CD14-positive monocyte (primary cell): Measurements from ENCODE around the gene KLHL40. TPM values are rescaled to one million over a fixed set of nuclear protein-coding genes. Genes with fewer than 3 reads are reported as not detected.

Source experiments
- DNase-seq, 3 donors: peaks; one replicate each; pipeline ENCODE4 v3.0.0-alpha.2; 2011 to 2022
- H2AFZ ChIP-seq: 2 replicates; pipeline ENCODE4 v1.6.0; 2012; ENCODE audit warnings: mild to moderate bottlenecking, low read depth, low read length, inconsistent platforms; ENCODE audit not compliant: insufficient read depth, poor library complexity, severe bottlenecking
- H3K27ac ChIP-seq, 2 donors: 1 replicate in 1 of 2; 2 replicates in 1 of 2; pipeline ENCODE4 v1.5.1; 2012 to 2013; ENCODE audit warnings: low read length in 2 of 2, control low read depth in 1 of 2, inconsistent platforms in 1 of 2, low read depth in 1 of 2, mild to moderate bottlenecking in 1 of 2
- H3K27me3 ChIP-seq, 2 donors: one replicate each; pipeline versions ENCODE4 v1.6.0 to v1.6.1; 2011 to 2013; ENCODE audit warnings: low read length in 2 of 2; ENCODE audit not compliant: control insufficient read depth in 2 of 2, insufficient read depth in 2 of 2
- H3K36me3 ChIP-seq, 2 donors: replicated peaks in 1 of 2; 1 replicate in 1 of 2; 2 replicates in 1 of 2; pipeline versions ENCODE4 v1.5.1 to v1.6.1; 2012 to 2013; ENCODE audit warnings: low read length in 2 of 2, control low read depth in 1 of 2, inconsistent platforms in 1 of 2, mild to moderate bottlenecking in 1 of 2; ENCODE audit not compliant: insufficient read depth in 2 of 2, control insufficient read depth in 1 of 2
- H3K4me1 ChIP-seq, 2 donors: 1 replicate in 1 of 2; 2 replicates in 1 of 2; pipeline versions ENCODE4 v1.5.1 to v1.6.1; 2012 to 2013; ENCODE audit warnings: low read length in 2 of 2, control low read depth in 1 of 2, inconsistent platforms in 1 of 2, mild to moderate bottlenecking in 1 of 2, moderate library complexity in 1 of 2; ENCODE audit not compliant: insufficient read depth in 2 of 2, control insufficient read depth in 1 of 2
- H3K4me2 ChIP-seq: replicated peaks from 2 replicates; pipeline ENCODE3; 2012; ENCODE audit warnings: low read length, moderate library complexity, mild to moderate bottlenecking; ENCODE audit not compliant: poor library complexity, severe bottlenecking; ENCODE audit errors: extremely low read depth
- H3K4me3 ChIP-seq, 3 experiments: fragments of 200-600 bp in 1 of 3; sonication (generic) in 1 of 3; replicated peaks in 1 of 3; 1 replicate in 2 of 3; 2 replicates in 1 of 3; pipeline ENCODE4 v1.5.1; 2011 to 2013; ENCODE audit warnings: low read length in 3 of 3, mild to moderate bottlenecking in 3 of 3, control low read depth in 2 of 3, low read depth in 2 of 3, inconsistent platforms in 1 of 3, moderate library complexity in 1 of 3
- H3K79me2 ChIP-seq: 2 replicates; pipeline ENCODE4 v1.6.0; 2012; ENCODE audit warnings: mild to moderate bottlenecking, control low read depth, inconsistent platforms, low read length, moderate library complexity; ENCODE audit not compliant: insufficient read depth
- H3K9ac ChIP-seq: 2 replicates; pipeline ENCODE4 v1.6.0; 2017; ENCODE audit warnings: low read length, mild to moderate bottlenecking; ENCODE audit not compliant: insufficient read depth, poor library complexity, severe bottlenecking
- H3K9me3 ChIP-seq, 2 donors: replicated peaks in 1 of 2; 1 replicate in 1 of 2; 2 replicates in 1 of 2; pipeline versions ENCODE4 v1.5.1 to v1.6.1; 2012 to 2013; ENCODE audit warnings: low read length in 2 of 2, control low read depth in 1 of 2; ENCODE audit not compliant: control insufficient read depth in 1 of 2, insufficient read depth in 1 of 2
- H4K20me1 ChIP-seq: 2 replicates; pipeline ENCODE4 v1.6.0; 2012; ENCODE audit warnings: mild to moderate bottlenecking, low read length, control low read depth, moderate library complexity; ENCODE audit not compliant: insufficient read depth
- H3K27ac Mint-ChIP-seq, 7 donors: one replicate each; pipeline ENCODE4 v1.8.0; 2020; ENCODE audit warnings: mild to moderate bottlenecking in 7 of 7, mixed read lengths in 7 of 7, moderate library complexity in 6 of 7, inconsistent platforms in 2 of 7
- H3K27me3 Mint-ChIP-seq, 3 donors: one replicate each; pipeline ENCODE4 v1.8.0; 2021 to 2022; ENCODE audit warnings: low read depth in 3 of 3, mild to moderate bottlenecking in 3 of 3, mixed read lengths in 3 of 3, moderate library complexity in 3 of 3, inconsistent platforms in 1 of 3
- H3K36me3 Mint-ChIP-seq, 2 donors: one replicate each; pipeline ENCODE4 v1.8.0; 2020; ENCODE audit warnings: mixed read lengths in 2 of 2, inconsistent platforms in 1 of 2, mild to moderate bottlenecking in 1 of 2
- H3K4me1 Mint-ChIP-seq: one replicate; pipeline ENCODE4 v1.8.0; 2020; ENCODE audit warnings: mild to moderate bottlenecking, mixed read lengths
- H3K4me3 Mint-ChIP-seq, 2 donors: one replicate each; pipeline ENCODE4 v1.8.0; 2020; ENCODE audit warnings: mild to moderate bottlenecking in 2 of 2, mixed read lengths in 2 of 2, moderate library complexity in 1 of 2
- H3K9me3 Mint-ChIP-seq, 7 donors: one replicate each; pipeline ENCODE4 v1.8.0; 2020 to 2022; ENCODE audit warnings: mixed read lengths in 7 of 7, mild to moderate bottlenecking in 6 of 7, moderate library complexity in 6 of 7, inconsistent platforms in 2 of 7
- CTCF ChIP-seq: fragments of 200-600 bp; IDR thresholded peaks from one replicate; pipeline ENCODE4 v1.8.0; 2022; ENCODE audit warnings: antibody characterized with exemption, mild to moderate bottlenecking
- WGBS: methylation state at CpG from one replicate; pipeline ENCODE4 v1.1.5; 2013; ENCODE audit warnings: missing lambda C conversion rate; ENCODE audit not compliant: insufficient coverage; 5-methylcytosine and 5-hydroxymethylcytosine counted together
- intact Hi-C, 2 donors: fragments of 100-400 bp; cut with micrococcal nuclease; formaldehyde crosslinking; loops; one replicate each; pipeline versions ENCODE4 v1.15.0 to v1.15.1; 2023
- polyA plus RNA-seq, 3 donors: library from polyadenylated mRNA; depleted of rRNA in 1 of 3; unstranded in 2 of 3; stranded (reverse) in 1 of 3; fragments of 300-500 nt in 2 of 3; fragments of >200 nt in 1 of 3; fragmentation: Illumina TruSeq in 2 of 3; gene quantifications; 1 replicate in 2 of 3; 2 replicates in 1 of 3; pipeline ENCODE4 v1.2.3, GENCODE V29; 2012 to 2021

The KLHL40 gene
- polyA plus RNA-seq, 3 donors: not detected

- Histone ChIP-seq H3K79me2 (no peaks in the 10 kb centered on the region), H3K36me3 (no peaks in the 10 kb centered on the region), H4K20me1 (no peaks in the 10 kb centered on the region), H3K4me2 (no peak overlapping the region), H3K27me3 (no peaks in the 10 kb centered on the region), H2AFZ (no peak overlapping the region), H3K9me3 (no peaks in the 10 kb centered on the region), H3K9ac (no peak overlapping the region), H3K4me3 (peak overlapping the region in 1 of 3 experiments; percentile 8), H3K4me1 (peaks cover 40 to 50% of the 10 kb centered on the region in 2 donors), H3K27ac (peak overlapping the region in 1 of 2 donors; percentile 43)
- Mint-ChIP-seq H3K27me3 (peaks cover 0 to 2% (median 1%) of the 10 kb centered on the region in 3 donors), H3K4me1 (peaks cover 53% of the 10 kb centered on the region), H3K9me3 (peaks cover 0 to 3% (median 0%) of the 10 kb centered on the region in 7 donors), H3K36me3 (no peaks in the 10 kb centered on the region), H3K4me3 (peak overlapping the region in 1 of 2 donors; percentile 21), H3K27ac (peak overlapping the region in 3 of 7 donors; percentile 50 to 53 (median 50))
- 30% methylated on average over 2 of the region's 6 CpGs for WGBS
- TF ChIP-seq CTCF: no peak
- intact Hi-C loops: no loop called here
- DNase-seq: peak in 1 of 3 donors; percentile 22
Observed at GRCh38 chr3:42717306-42717705, 32.0 kb downstream of the KLHL40 start.

GRCh38 chr3:42718338-42718737 lies 33.0 kb downstream of the KLHL40 start:
- peaks cover 0 to 3% (median 0%) of the 10 kb centered on the region in 7 donors for H3K9me3 Mint-ChIP-seq
- no peak overlapping the region for H3K9ac ChIP-seq
- no peaks in the 10 kb centered on the region for H3K9me3 ChIP-seq
- no peak overlapping the region for H3K4me3 Mint-ChIP-seq
- no peak overlapping the region for H2AFZ ChIP-seq
- H3K79me2 ChIP-seq: no peaks in the 10 kb centered on the region
- no peaks in the 10 kb centered on the region for H3K36me3 Mint-ChIP-seq
- H3K4me1 ChIP-seq: peaks cover 35 to 41% of the 10 kb centered on the region in 2 donors
- 100% methylated on average over 1 of the region's 5 CpGs for WGBS
- H3K4me2 ChIP-seq: no peak overlapping the region
- H3K4me1 Mint-ChIP-seq: peaks cover 44% of the 10 kb centered on the region
- no peaks in the 10 kb centered on the region for H3K27me3 ChIP-seq
- no peaks in the 10 kb centered on the region for H3K36me3 ChIP-seq
- no peaks in the 10 kb centered on the region for H4K20me1 ChIP-seq
- intact Hi-C loops: no loop called here
- H3K27me3 Mint-ChIP-seq: peaks cover 1 to 3% (median 2%) of the 10 kb centered on the region in 3 donors
- TF ChIP-seq CTCF: no peak
- DNase-seq: no peak
- H3K27ac Mint-ChIP-seq: no peak overlapping the region
- no peak overlapping the region for H3K4me3 ChIP-seq
- H3K27ac ChIP-seq: peak overlapping the region in 1 of 2 donors; percentile 43
